ENCODE results near the gene SLC25A19.

Gene SLC25A19

GRCh38 chr17:75242461-75243042, 46.7 kb downstream of the SLC25A19 start:
- H3K4me2 ChIP-seq (ENCODE audit: low read depth, low read length, poor library complexity, severe bottlenecking), result no peak overlapping the region
- no peaks in the 10 kb centered on the region for H3K27me3 ChIP-seq (ENCODE audit: insufficient read depth, low read length, poor library complexity, severe bottlenecking)
- H3F3A ChIP-seq (ENCODE audit: low read depth), result no peaks in the 10 kb centered on the region
- H4K20me1 ChIP-seq (ENCODE audit: insufficient read depth, low read length, poor library complexity, severe bottlenecking), result no peaks in the 10 kb centered on the region
- H3K4me1 ChIP-seq (ENCODE audit: insufficient read depth, low read length, poor library complexity, severe bottlenecking), result no peaks in the 10 kb centered on the region
- H3K4me3 ChIP-seq (ENCODE audit: low read length, poor library complexity, severe bottlenecking), result no peak overlapping the region
- no peaks in the 10 kb centered on the region for H3K9me3 ChIP-seq (ENCODE audit: insufficient read depth, low read depth, low read length)
- H3K9ac ChIP-seq (ENCODE audit: low read depth, low read length, poor library complexity, severe bottlenecking), result no peak overlapping the region
- peaks cover 84% of the 10 kb centered on the region; the same call in 1 of the 2 replicates for H3K36me3 ChIP-seq (ENCODE audit: insufficient read depth, low read length)
- TF ChIP-seq CTCF (conservative IDR thresholded peaks at IDR 0.05; ENCODE audit: low read length), result no peak
- no peak for TF ChIP-seq EZH2phosphoT487 (IDR thresholded peaks at IDR 0.05; ENCODE audit: borderline replicate concordance)
- H3K9me2 ChIP-seq (replicated peaks; ENCODE audit: low read depth, low read length), result no peaks in the 10 kb centered on the region
- no peaks in the 10 kb centered on the region for H3K79me2 ChIP-seq (ENCODE audit: insufficient read depth, low read length)
- no peak overlapping the region for H2AFZ ChIP-seq (ENCODE audit: low read length)

GRCh38 chr17:75241996-75242460, 47.2 kb downstream of the SLC25A19 start:
- no peaks in the 10 kb centered on the region for H3K4me1 ChIP-seq (ENCODE audit: insufficient read depth, low read length, poor library complexity, severe bottlenecking)
- H3K27me3 ChIP-seq (ENCODE audit: insufficient read depth, low read length, poor library complexity, severe bottlenecking), result no peaks in the 10 kb centered on the region
- no peak for TF ChIP-seq CTCF (conservative IDR thresholded peaks at IDR 0.05; ENCODE audit: low read length)
- no peak for TF ChIP-seq EZH2phosphoT487 (IDR thresholded peaks at IDR 0.05; ENCODE audit: borderline replicate concordance)
- H4K20me1 ChIP-seq (ENCODE audit: insufficient read depth, low read length, poor library complexity, severe bottlenecking), result no peaks in the 10 kb centered on the region
- no peak overlapping the region for H2AFZ ChIP-seq (ENCODE audit: low read length)
- no peaks in the 10 kb centered on the region for H3F3A ChIP-seq (ENCODE audit: low read depth)
- no peak overlapping the region for H3K4me2 ChIP-seq (ENCODE audit: low read depth, low read length, poor library complexity, severe bottlenecking)
- no peak overlapping the region for H3K9ac ChIP-seq (ENCODE audit: low read depth, low read length, poor library complexity, severe bottlenecking)
- no peaks in the 10 kb centered on the region for H3K9me3 ChIP-seq (ENCODE audit: insufficient read depth, low read depth, low read length)
- no peak overlapping the region for H3K4me3 ChIP-seq (ENCODE audit: low read length, poor library complexity, severe bottlenecking)
- no peaks in the 10 kb centered on the region for H3K79me2 ChIP-seq (ENCODE audit: insufficient read depth, low read length)
- no peaks in the 10 kb centered on the region for H3K9me2 ChIP-seq (replicated peaks; ENCODE audit: low read depth, low read length)
- H3K36me3 ChIP-seq (ENCODE audit: insufficient read depth, low read length), result peaks cover 87% of the 10 kb centered on the region; the same call in 1 of the 2 replicates

- Histone ChIP-seq H3K36me3 (ENCODE audit: insufficient read depth, low read length) (peaks cover 88% of the 10 kb centered on the region; the same call in 1 of the 2 replicates), H3K4me2 (ENCODE audit: low read depth, low read length, poor library complexity, severe bottlenecking) (no peak overlapping the region), H3K4me1 (ENCODE audit: insufficient read depth, low read length, poor library complexity, severe bottlenecking) (no peaks in the 10 kb centered on the region), H3K9me3 (ENCODE audit: insufficient read depth, low read depth, low read length) (no peaks in the 10 kb centered on the region), H3K9ac (ENCODE audit: low read depth, low read length, poor library complexity, severe bottlenecking) (no peak overlapping the region), H4K20me1 (ENCODE audit: insufficient read depth, low read length, poor library complexity, severe bottlenecking) (no peaks in the 10 kb centered on the region), H3K27me3 (ENCODE audit: insufficient read depth, low read length, poor library complexity, severe bottlenecking) (no peaks in the 10 kb centered on the region), H3F3A (ENCODE audit: low read depth) (no peaks in the 10 kb centered on the region), H3K4me3 (ENCODE audit: low read length, poor library complexity, severe bottlenecking) (no peak overlapping the region), H2AFZ (ENCODE audit: low read length) (no peak overlapping the region), H3K79me2 (ENCODE audit: insufficient read depth, low read length) (no peaks in the 10 kb centered on the region), H3K9me2 (replicated peaks; ENCODE audit: low read depth, low read length) (no peaks in the 10 kb centered on the region)
- TF ChIP-seq EZH2phosphoT487 (IDR thresholded peaks at IDR 0.05; ENCODE audit: borderline replicate concordance) (no peak), CTCF (conservative IDR thresholded peaks at IDR 0.05; ENCODE audit: low read length) (no peak)
Measured at GRCh38 chr17:75241502-75241901, 47.7 kb downstream of the SLC25A19 start.

All from Loucy (cell line).